Ascending aorta (tissue), 2 donors: Measurements from ENCODE around the gene FBLN5. TPM values are rescaled to one million over a fixed set of nuclear protein-coding genes. Genes with fewer than 3 reads are reported as not detected.
A peak's percentile ranks its signal among the peaks of the same experiment; 100 is the strongest.

Source experiments
- DNase-seq, 2 donors: peaks; one replicate each; pipeline ENCODE4 v3.0.0-alpha.2; 2019; ENCODE audit warnings: low spot score in 2 of 2
- H3K27ac ChIP-seq, 2 donors: fragments of 200-600 bp; sonication (generic); one replicate each; pipeline ENCODE4 v1.5.1; 2016 to 2017; ENCODE audit warnings: mild to moderate bottlenecking in 1 of 2
- H3K27me3 ChIP-seq: fragments of 200-600 bp; sonication (generic); one replicate; pipeline ENCODE4 v1.5.1; 2017
- H3K36me3 ChIP-seq, 2 donors: fragments of 200-600 bp; sonication (generic); one replicate each; pipeline ENCODE4 v1.5.1; 2016
- H3K4me1 ChIP-seq, 2 donors: fragments of 200-600 bp; sonication (generic); one replicate each; pipeline ENCODE4 v1.5.1; 2016 to 2017; ENCODE audit warnings: mild to moderate bottlenecking in 1 of 2
- H3K4me3 ChIP-seq, 2 donors: fragments of 200-600 bp; sonication (generic); one replicate each; pipeline ENCODE4 v1.5.1; 2016 to 2017; ENCODE audit warnings: mild to moderate bottlenecking in 1 of 2
- H3K9me3 ChIP-seq, 2 donors: fragments of 200-600 bp; sonication (generic); one replicate each; pipeline ENCODE4 v1.5.1; 2016
- CTCF ChIP-seq, 3 experiments: fragments of 200-600 bp in 2 of 3; fragments of 450-650 bp in 1 of 3; sonication (generic) in 2 of 3; IDR thresholded peaks; one replicate each; pipeline ENCODE4 v1.5.1; 2016 to 2019; ENCODE audit warnings: antibody characterized with exemption in 3 of 3, mild to moderate bottlenecking in 1 of 3, moderate library complexity in 1 of 3
- intact Hi-C: fragments of 100-400 bp; cut with DNase I; formaldehyde crosslinking; loops from one replicate; pipeline ENCODE4 v1.15.1; 2023
- total RNA-seq: library from RNA; depleted of rRNA; stranded (reverse); fragments of >200 nt; gene quantifications from one replicate; pipeline ENCODE4 v1.1.0, GENCODE V29; 2016

FBLN5 gene
- total RNA-seq, 1 donor from 2014 or later, result 280 TPM

- Histone ChIP-seq H3K4me3 (peak overlapping the region; percentile 53 to 75), H3K27ac (peak overlapping the region; percentile 79 to 89), H3K36me3 (peaks cover 7 to 16% of the 10 kb centered on the region in 2 donors), H3K9me3 (no peaks in the 10 kb centered on the region), H3K4me1 (peaks cover 11 to 34% of the 10 kb centered on the region in 2 donors), H3K27me3 (no peaks in the 10 kb centered on the region)
- DNase-seq, result peak in 1 of 2 donors; percentile 62
- intact Hi-C loops, result loop anchor here (2.0 kb wide), 3 partner anchors 35 to 109 kb away; no protein-coding TSS in a partner anchor
- no peak for TF ChIP-seq CTCF (IDR thresholded peaks at IDR 0.05)
Observed at GRCh38 chr14:91945751-91946621, 1.5 kb downstream of the FBLN5 start.

GRCh38 chr14:91942946-91943345, 4.5 kb downstream of the FBLN5 start:
- intact Hi-C loops, result no loop called here
- Histone ChIP-seq H3K27me3 (no peaks in the 10 kb centered on the region), H3K9me3 (no peaks in the 10 kb centered on the region), H3K4me1 (peaks cover 19 to 57% of the 10 kb centered on the region in 2 donors), H3K4me3 (peak overlapping the region; percentile 53 to 75), H3K36me3 (peaks cover 35 to 45% of the 10 kb centered on the region in 2 donors), H3K27ac (peak overlapping the region; percentile 79 to 89)
- TF ChIP-seq CTCF (IDR thresholded peaks at IDR 0.05), result no peak
- DNase-seq, result peak in 1 of 2 donors; percentile 27

GRCh38 chr14:91942128-91942527, 5.4 kb downstream of the FBLN5 start:
- H3K27me3 ChIP-seq, result no peaks in the 10 kb centered on the region
- H3K27ac ChIP-seq, result peak overlapping the region; percentile 71 to 79
- H3K4me1 ChIP-seq, result peaks cover 19 to 59% of the 10 kb centered on the region in 2 donors
- peaks cover 43 to 54% of the 10 kb centered on the region in 2 donors for H3K36me3 ChIP-seq
- intact Hi-C loops, result no loop called here
- no peak for TF ChIP-seq CTCF (IDR thresholded peaks at IDR 0.05)
- H3K4me3 ChIP-seq, result peak overlapping the region in 1 of 2 donors; percentile 75
- no peaks in the 10 kb centered on the region for H3K9me3 ChIP-seq
- peak in 1 of 2 donors; percentile 61 for DNase-seq

- intact Hi-C loops, result no loop called here
- H3K9me3 ChIP-seq, result no peaks in the 10 kb centered on the region
- no peaks in the 10 kb centered on the region for H3K27me3 ChIP-seq
- no peak for TF ChIP-seq CTCF (IDR thresholded peaks at IDR 0.05)
- H3K27ac ChIP-seq, result peak overlapping the region in 1 of 2 donors; percentile 29
- no peak for DNase-seq
- H3K4me1 ChIP-seq, result peaks cover 19 to 66% of the 10 kb centered on the region in 2 donors
- peaks cover 61 to 73% of the 10 kb centered on the region in 2 donors for H3K36me3 ChIP-seq
- H3K4me3 ChIP-seq, result no peak overlapping the region
Observed at GRCh38 chr14:91940209-91940608, 7.3 kb downstream of the FBLN5 start.

- Histone ChIP-seq H3K4me1 (peaks cover 20 to 63% of the 10 kb centered on the region in 2 donors), H3K4me3 (no peak overlapping the region), H3K27ac (peak overlapping the region; percentile 60 to 91), H3K9me3 (no peaks in the 10 kb centered on the region), H3K36me3 (peaks cover 65 to 72% of the 10 kb centered on the region in 2 donors), H3K27me3 (no peaks in the 10 kb centered on the region)
- TF ChIP-seq CTCF (IDR thresholded peaks at IDR 0.05), result no peak
- no peak for DNase-seq
- intact Hi-C loops, result no loop called here
Observed at GRCh38 chr14:91935586-91935985, 11.9 kb downstream of the FBLN5 start.
